Measurements from ENCODE around the gene VWA8. TPM values are rescaled to one million over a fixed set of nuclear protein-coding genes. Genes with fewer than 3 reads are reported as not detected.

Gene VWA8
- total RNA-seq, 1 experiment from 2014 or later: 22.6 TPM

- ChIA-PET POLR2A (no interaction called here), CTCF (no interaction called here), RAD21 (ENCODE audit: low non-redundant PET in 1 of 2, low total read pairs in 2 of 2, uncharacterized antibody in 2 of 2, unreplicated experiment in 2 of 2) (no interaction called here)
- TF ChIP-seq CEBPB (IDR thresholded peaks at IDR 0.05; ENCODE audit: low read depth) (no peak), ZNF274 (IDR thresholded peaks at IDR 0.05; ENCODE audit: low read depth, low read length) (no peak), RAD21 (IDR thresholded peaks at IDR 0.05; ENCODE audit: low read depth) (no peak), ZFX (IDR thresholded peaks at IDR 0.05) (no peak), ZBTB33 (IDR thresholded peaks at IDR 0.05; ENCODE audit: extremely low read depth, insufficient replicate concordance, low read length) (no peak), CBX3 (IDR thresholded peaks at IDR 0.05; ENCODE audit: low read depth) (no peak)
- Histone ChIP-seq H4K20me1 (ENCODE audit: insufficient read depth) (no peaks in the 10 kb centered on the region), H3K36me3 (ENCODE audit: control insufficient read depth in 1 of 2, insufficient read depth in 2 of 2, low read length in 2 of 2) (no peaks in the 10 kb centered on the region), H3K79me2 (ENCODE audit: insufficient read depth, low read length) (no peaks in the 10 kb centered on the region), H3K27ac (ENCODE audit: low read depth, low read length) (no peak overlapping the region), H3K9me2 (ENCODE audit: insufficient read depth) (no peaks in the 10 kb centered on the region), H3K9me3 (ENCODE audit: control insufficient read depth in 1 of 2, insufficient read depth in 1 of 2, low read depth in 1 of 2, low read length in 2 of 2) (no peaks in the 10 kb centered on the region), H2AFZ (ENCODE audit: low read depth, low read length, poor library complexity, severe bottlenecking) (no peak overlapping the region), H3K9ac (ENCODE audit: low read length) (no peak overlapping the region), H3K4me2 (ENCODE audit: low read length) (no peak overlapping the region), H3K27me3 (ENCODE audit: insufficient read depth, low read length) (no peaks in the 10 kb centered on the region), H3K4me3 (replicated peaks in 1 of 2; ENCODE audit: low read depth in 1 of 2, low read length in 2 of 2) (no peak overlapping the region), H3K4me1 (ENCODE audit: control insufficient read depth in 1 of 2, insufficient read depth in 2 of 2, low read length in 2 of 2) (peaks cover 0 to 6% of the 10 kb centered on the region in 2 experiments; a peak in 1 of 4 replicates)
- intact Hi-C loops (cut with micrococcal nuclease): no loop called here
- no TSS peak for BruUV-seq (replicated peaks)
- no peak for ATAC-seq
- no peak for DNase-seq (ENCODE audit: low read depth, low spot score)
These were observed 403.2 kb downstream of the VWA8 start for GRCh38 chr13:41557719-41558118.

- Histone ChIP-seq H3K27me3 (ENCODE audit: insufficient read depth, low read length) (no peaks in the 10 kb centered on the region), H3K4me1 (ENCODE audit: control insufficient read depth in 1 of 2, insufficient read depth in 2 of 2, low read length in 2 of 2) (no peaks in the 10 kb centered on the region), H3K9me3 (ENCODE audit: control insufficient read depth in 1 of 2, insufficient read depth in 1 of 2, low read depth in 1 of 2, low read length in 2 of 2) (no peaks in the 10 kb centered on the region), H3K4me3 (replicated peaks in 1 of 2; ENCODE audit: low read depth in 1 of 2, low read length in 2 of 2) (no peak overlapping the region), H2AFZ (ENCODE audit: low read depth, low read length, poor library complexity, severe bottlenecking) (no peak overlapping the region), H3K27ac (ENCODE audit: low read depth, low read length) (no peak overlapping the region), H3K79me2 (ENCODE audit: insufficient read depth, low read length) (no peaks in the 10 kb centered on the region), H4K20me1 (ENCODE audit: insufficient read depth) (no peaks in the 10 kb centered on the region), H3K9me2 (ENCODE audit: insufficient read depth) (no peaks in the 10 kb centered on the region), H3K4me2 (ENCODE audit: low read length) (no peak overlapping the region), H3K9ac (ENCODE audit: low read length) (no peak overlapping the region), H3K36me3 (ENCODE audit: control insufficient read depth in 1 of 2, insufficient read depth in 2 of 2, low read length in 2 of 2) (no peaks in the 10 kb centered on the region)
- POLR2A ChIA-PET: no interaction called here
- CTCF ChIA-PET: no interaction called here
- ATAC-seq (no peak), DNase-seq (ENCODE audit: low read depth, low spot score) (no peak)
- intact Hi-C loops (cut with micrococcal nuclease): no loop called here
- no TSS peak for BruUV-seq (replicated peaks)
- RAD21 ChIA-PET (ENCODE audit: low non-redundant PET in 1 of 2, low total read pairs in 2 of 2, uncharacterized antibody in 2 of 2, unreplicated experiment in 2 of 2): no interaction called here
- no peak for TF ChIP-seq ZNF274 (IDR thresholded peaks at IDR 0.05; ENCODE audit: low read depth, low read length)
- no peak for TF ChIP-seq TCF7L2 (IDR thresholded peaks at IDR 0.05; ENCODE audit: borderline replicate concordance, extremely low read depth, insufficient read depth, insufficient read length)
- TF ChIP-seq YY1 (IDR thresholded peaks at IDR 0.05; ENCODE audit: extremely low read depth, insufficient replicate concordance, low read depth, low read length): no peak
- no peak for TF ChIP-seq CBX3 (IDR thresholded peaks at IDR 0.05; ENCODE audit: low read depth)
- no peak for TF ChIP-seq RAD21 (IDR thresholded peaks at IDR 0.05; ENCODE audit: low read depth)
- TF ChIP-seq REST (IDR thresholded peaks at IDR 0.05; ENCODE audit: low read depth): no peak
- no peak for TF ChIP-seq SIN3A (IDR thresholded peaks at IDR 0.05; ENCODE audit: low read depth)
- no peak for TF ChIP-seq EZH2 (IDR thresholded peaks at IDR 0.05)
- TF ChIP-seq EZH2phosphoT487 (IDR thresholded peaks at IDR 0.05; ENCODE audit: borderline replicate concordance): no peak
These were observed 406.1 kb downstream of the VWA8 start for GRCh38 chr13:41554626-41555386.

Data from HCT116 (cell line).